ENCODE results near the gene LDLRAD3. TPM values are rescaled to one million over a fixed set of nuclear protein-coding genes. Genes with fewer than 3 reads are reported as not detected.

The LDLRAD3 gene
- total RNA-seq, 1 donor from 2014 or later = 7.7 TPM

- no peak overlapping the region for H3K27ac ChIP-seq
- H3K9me3 ChIP-seq = no peaks in the 10 kb centered on the region
- no peaks in the 10 kb centered on the region for H3K27me3 ChIP-seq (ENCODE audit: low read depth)
- H3K36me3 ChIP-seq = no peaks in the 10 kb centered on the region
- H3K4me1 ChIP-seq = no peaks in the 10 kb centered on the region
- intact Hi-C loops (cut with DNase I) = no loop called here
- no peak overlapping the region for H3K4me3 ChIP-seq
- no peak for ATAC-seq
- no peak for DNase-seq
- TF ChIP-seq CTCF (IDR thresholded peaks at IDR 0.05) = no peak
Measured at GRCh38 chr11:36119300-36119699, 175.4 kb downstream of the LDLRAD3 start.

GRCh38 chr11:36121054-36121453 lies 177.2 kb downstream of the LDLRAD3 start:
- DNase-seq (no peak), ATAC-seq (no peak)
- H3K4me1 ChIP-seq = no peaks in the 10 kb centered on the region
- TF ChIP-seq CTCF (IDR thresholded peaks at IDR 0.05) = no peak
- no peak overlapping the region for H3K27ac ChIP-seq
- no peaks in the 10 kb centered on the region for H3K9me3 ChIP-seq
- H3K27me3 ChIP-seq (ENCODE audit: low read depth) = no peaks in the 10 kb centered on the region
- H3K4me3 ChIP-seq = no peak overlapping the region
- intact Hi-C loops (cut with DNase I) = no loop called here
- H3K36me3 ChIP-seq = no peaks in the 10 kb centered on the region

- no peak for TF ChIP-seq CTCF (IDR thresholded peaks at IDR 0.05)
- no peaks in the 10 kb centered on the region for H3K27me3 ChIP-seq (ENCODE audit: low read depth)
- H3K9me3 ChIP-seq = no peaks in the 10 kb centered on the region
- no peak overlapping the region for H3K27ac ChIP-seq
- no peak overlapping the region for H3K4me3 ChIP-seq
- DNase-seq = no peak
- no peaks in the 10 kb centered on the region for H3K4me1 ChIP-seq
- intact Hi-C loops (cut with DNase I) = no loop called here
- H3K36me3 ChIP-seq = no peaks in the 10 kb centered on the region
- ATAC-seq = no peak
Measured at GRCh38 chr11:36122671-36123070, 178.8 kb downstream of the LDLRAD3 start.

- H3K4me1 ChIP-seq = no peaks in the 10 kb centered on the region
- DNase-seq = no peak
- H3K4me3 ChIP-seq = no peak overlapping the region
- no peaks in the 10 kb centered on the region for H3K36me3 ChIP-seq
- H3K27ac ChIP-seq = no peak overlapping the region
- no peaks in the 10 kb centered on the region for H3K9me3 ChIP-seq
- ATAC-seq = no peak
- H3K27me3 ChIP-seq (ENCODE audit: low read depth) = no peaks in the 10 kb centered on the region
- no peak for TF ChIP-seq CTCF (IDR thresholded peaks at IDR 0.05)
- intact Hi-C loops (cut with DNase I) = no loop called here
Measured at GRCh38 chr11:36123336-36124101, 179.7 kb downstream of the LDLRAD3 start.

- Histone ChIP-seq H3K36me3 (no peaks in the 10 kb centered on the region), H3K4me3 (no peak overlapping the region), H3K9me3 (no peaks in the 10 kb centered on the region), H3K27me3 (ENCODE audit: low read depth) (no peaks in the 10 kb centered on the region), H3K27ac (no peak overlapping the region), H3K4me1 (no peaks in the 10 kb centered on the region)
- intact Hi-C loops (cut with DNase I) = no loop called here
- DNase-seq = no peak
- ATAC-seq = no peak
- no peak for TF ChIP-seq CTCF (IDR thresholded peaks at IDR 0.05)
Measured at GRCh38 chr11:36126678-36127077, 182.8 kb downstream of the LDLRAD3 start.

Data from lower lobe of right lung (tissue), 2 donors.